Skeletal muscle tissue (tissue), 4 donors: ENCODE measurements around the gene KDF1. TPM values are rescaled to one million over a fixed set of nuclear protein-coding genes. Genes with fewer than 3 reads are reported as not detected.

ENCODE experiments used
- H3K27ac ChIP-seq: one replicate; pipeline ENCODE4 v1.7.0; 2013; ENCODE audit warnings: mild to moderate bottlenecking, low read depth, low read length, inconsistent platforms
- H3K27me3 ChIP-seq, 3 donors: one replicate each; pipeline ENCODE4 v1.7.0; 2013; ENCODE audit warnings: low read length in 3 of 3; ENCODE audit not compliant: control insufficient read depth in 3 of 3, insufficient read depth in 3 of 3
- H3K36me3 ChIP-seq, 3 donors: one replicate each; pipeline ENCODE4 v1.7.0; 2013; ENCODE audit warnings: low read length in 3 of 3; ENCODE audit not compliant: control insufficient read depth in 3 of 3, insufficient read depth in 3 of 3
- H3K4me1 ChIP-seq, 3 donors: one replicate each; pipeline ENCODE4 v1.7.0; 2013; ENCODE audit warnings: low read length in 3 of 3, mild to moderate bottlenecking in 3 of 3; ENCODE audit not compliant: control insufficient read depth in 3 of 3, insufficient read depth in 3 of 3
- H3K4me3 ChIP-seq, 3 donors: one replicate each; pipeline ENCODE4 v1.7.0; 2013; ENCODE audit warnings: low read length in 3 of 3
- H3K9ac ChIP-seq, 3 donors: one replicate each; pipeline ENCODE4 v1.7.0; 2013; ENCODE audit warnings: low read length in 3 of 3, mild to moderate bottlenecking in 3 of 3, moderate library complexity in 2 of 3, low read depth in 1 of 3
- H3K9me3 ChIP-seq, 3 donors: one replicate each; pipeline ENCODE4 v1.7.0; 2013; ENCODE audit warnings: low read length in 3 of 3; ENCODE audit not compliant: control insufficient read depth in 3 of 3
- total RNA-seq: library from RNA; depleted of rRNA; stranded (reverse); fragments of >200 nt; gene quantifications from one replicate; pipeline ENCODE4 v1.2.3, GENCODE V29; 2014
- donor health status: Osteomylitis.

Gene KDF1
- total RNA-seq, 1 donor from 2014 or later, result not detected

GRCh38 chr1:26976621-26977510, 16.6 kb upstream of the KDF1 start:
- no peak overlapping the region for H3K9ac ChIP-seq
- H3K27me3 ChIP-seq, result peaks cover 0 to 6% (median 3%) of the 10 kb centered on the region in 3 donors
- H3K27ac ChIP-seq, result no peak overlapping the region
- H3K9me3 ChIP-seq, result no peaks in the 10 kb centered on the region
- no peaks in the 10 kb centered on the region for H3K4me1 ChIP-seq
- no peaks in the 10 kb centered on the region for H3K36me3 ChIP-seq
- no peak overlapping the region for H3K4me3 ChIP-seq

- Histone ChIP-seq H3K27me3 (peaks cover 0 to 15% (median 11%) of the 10 kb centered on the region in 3 donors), H3K27ac (no peak overlapping the region), H3K4me1 (no peaks in the 10 kb centered on the region), H3K36me3 (no peaks in the 10 kb centered on the region), H3K4me3 (no peak overlapping the region), H3K9ac (no peak overlapping the region), H3K9me3 (no peaks in the 10 kb centered on the region)
Measured at GRCh38 chr1:26972821-26973220, 12.6 kb upstream of the KDF1 start.

GRCh38 chr1:26972390-26972789, 12.1 kb upstream of the KDF1 start:
- Histone ChIP-seq H3K36me3 (no peaks in the 10 kb centered on the region), H3K4me3 (no peak overlapping the region), H3K9me3 (no peaks in the 10 kb centered on the region), H3K27me3 (peaks cover 0 to 15% (median 13%) of the 10 kb centered on the region in 3 donors), H3K4me1 (no peaks in the 10 kb centered on the region), H3K9ac (no peak overlapping the region), H3K27ac (no peak overlapping the region)

- no peaks in the 10 kb centered on the region for H3K9me3 ChIP-seq
- H3K4me1 ChIP-seq, result no peaks in the 10 kb centered on the region
- H3K36me3 ChIP-seq, result no peaks in the 10 kb centered on the region
- H3K9ac ChIP-seq, result no peak overlapping the region
- no peak overlapping the region for H3K4me3 ChIP-seq
- no peak overlapping the region for H3K27ac ChIP-seq
- peaks cover 3 to 19% (median 18%) of the 10 kb centered on the region in 3 donors for H3K27me3 ChIP-seq
Measured at GRCh38 chr1:26971590-26971989, 11.3 kb upstream of the KDF1 start.

GRCh38 chr1:26970810-26971209, 10.5 kb upstream of the KDF1 start:
- Histone ChIP-seq H3K4me1 (no peaks in the 10 kb centered on the region), H3K9me3 (no peaks in the 10 kb centered on the region), H3K27me3 (peaks cover 6 to 24% (median 22%) of the 10 kb centered on the region in 3 donors), H3K9ac (no peak overlapping the region), H3K27ac (no peak overlapping the region), H3K36me3 (no peaks in the 10 kb centered on the region), H3K4me3 (no peak overlapping the region)

- H3K27me3 ChIP-seq, result peaks cover 16 to 42% (median 24%) of the 10 kb centered on the region in 3 donors
- no peak overlapping the region for H3K4me3 ChIP-seq
- H3K9me3 ChIP-seq, result no peaks in the 10 kb centered on the region
- no peak overlapping the region for H3K9ac ChIP-seq
- H3K4me1 ChIP-seq, result peaks cover 0 to 3% (median 0%) of the 10 kb centered on the region in 3 donors
- H3K36me3 ChIP-seq, result no peaks in the 10 kb centered on the region
- no peak overlapping the region for H3K27ac ChIP-seq
Measured at GRCh38 chr1:26965628-26966027, 5.4 kb upstream of the KDF1 start.

- H3K36me3 ChIP-seq, result no peaks in the 10 kb centered on the region
- no peaks in the 10 kb centered on the region for H3K9me3 ChIP-seq
- H3K4me3 ChIP-seq, result no peak overlapping the region
- H3K9ac ChIP-seq, result no peak overlapping the region
- H3K27me3 ChIP-seq, result peaks cover 21 to 43% (median 28%) of the 10 kb centered on the region in 3 donors
- no peak overlapping the region for H3K27ac ChIP-seq
- H3K4me1 ChIP-seq, result peaks cover 0 to 3% (median 2%) of the 10 kb centered on the region in 3 donors
Measured at GRCh38 chr1:26965213-26965612, 4.9 kb upstream of the KDF1 start.

GRCh38 chr1:26961826-26962225, 1.6 kb upstream of the KDF1 start:
- Histone ChIP-seq H3K27me3 (peaks cover 44 to 53% (median 44%) of the 10 kb centered on the region in 3 donors), H3K27ac (no peak overlapping the region), H3K9me3 (no peaks in the 10 kb centered on the region), H3K36me3 (no peaks in the 10 kb centered on the region), H3K9ac (no peak overlapping the region), H3K4me3 (no peak overlapping the region), H3K4me1 (peaks cover 0 to 9% (median 3%) of the 10 kb centered on the region in 3 donors)

GRCh38 chr1:26960625-26960966, 328 bp upstream of the KDF1 start:
- Histone ChIP-seq H3K9me3 (peaks cover 0 to 5% (median 3%) of the 10 kb centered on the region in 3 donors), H3K9ac (no peak overlapping the region), H3K27me3 (peaks cover 39 to 46% (median 39%) of the 10 kb centered on the region in 3 donors), H3K4me3 (no peak overlapping the region), H3K27ac (no peak overlapping the region), H3K4me1 (peaks cover 0 to 9% (median 3%) of the 10 kb centered on the region in 3 donors), H3K36me3 (no peaks in the 10 kb centered on the region)

GRCh38 chr1:26959270-26959669, 998 bp downstream of the KDF1 start:
- Histone ChIP-seq H3K4me3 (no peak overlapping the region), H3K9ac (no peak overlapping the region), H3K27me3 (peaks cover 39 to 44% (median 39%) of the 10 kb centered on the region in 3 donors), H3K9me3 (peaks cover 0 to 5% (median 3%) of the 10 kb centered on the region in 3 donors), H3K36me3 (no peaks in the 10 kb centered on the region), H3K4me1 (peaks cover 0 to 9% (median 3%) of the 10 kb centered on the region in 3 donors), H3K27ac (no peak overlapping the region)
